Trophoblast cell (in vitro differentiated cells and primary cell): Measurements from ENCODE around the gene ZNF775.

Source experiments
- DNase-seq, 2 donors: peaks; one replicate each; pipeline ENCODE4 v3.0.0-alpha.2; 2016
- H2AFZ ChIP-seq: 2 replicates; pipeline ENCODE4 v1.6.1; 2013; ENCODE audit warnings: low read length, moderate library complexity, mild to moderate bottlenecking; ENCODE audit not compliant: insufficient read depth, poor library complexity
- H2AK5ac ChIP-seq: 2 replicates; pipeline ENCODE4 v1.6.1; 2013; ENCODE audit warnings: mild to moderate bottlenecking, low read length
- H2BK120ac ChIP-seq: 2 replicates; pipeline ENCODE4 v1.6.1; 2013; ENCODE audit warnings: low read length, mild to moderate bottlenecking, moderate library complexity; ENCODE audit not compliant: insufficient read depth, poor library complexity
- H2BK12ac ChIP-seq: 2 replicates; pipeline ENCODE4 v1.6.1; 2013; ENCODE audit warnings: mild to moderate bottlenecking, low read length, moderate library complexity
- H2BK5ac ChIP-seq: 2 replicates; pipeline ENCODE4 v1.6.1; 2013; ENCODE audit warnings: low read length, low read depth, moderate library complexity, mild to moderate bottlenecking; ENCODE audit not compliant: poor library complexity
- H3K14ac ChIP-seq: 2 replicates; pipeline ENCODE4 v1.6.1; 2013; ENCODE audit warnings: mild to moderate bottlenecking, low read length
- H3K18ac ChIP-seq: 2 replicates; pipeline ENCODE4 v1.6.1; 2013; ENCODE audit warnings: mild to moderate bottlenecking, low read length
- H3K23ac ChIP-seq: 2 replicates; pipeline ENCODE4 v1.6.1; 2013; ENCODE audit warnings: low read length
- H3K27ac ChIP-seq: 2 replicates; pipeline ENCODE4 v1.5.1; 2013; ENCODE audit warnings: low read depth, mild to moderate bottlenecking, inconsistent platforms, low read length, moderate library complexity
- H3K27me3 ChIP-seq: 2 replicates; pipeline ENCODE4 v1.6.1; 2013; ENCODE audit warnings: inconsistent platforms, mild to moderate bottlenecking, low read length, moderate library complexity; ENCODE audit not compliant: insufficient read depth
- H3K36me3 ChIP-seq, 2 experiments: 1 replicate in 1 of 2; 2 replicates in 1 of 2; pipeline ENCODE4 v1.6.1; 2013; ENCODE audit warnings: low read length in 2 of 2, mild to moderate bottlenecking in 2 of 2, moderate library complexity in 1 of 2; ENCODE audit not compliant: insufficient read depth in 2 of 2, control insufficient read depth in 1 of 2
- H3K4ac ChIP-seq: 2 replicates; pipeline ENCODE4 v1.6.1; 2013; ENCODE audit warnings: low read depth, mild to moderate bottlenecking, low read length, moderate library complexity
- H3K4me1 ChIP-seq, 2 experiments: 1 replicate in 1 of 2; 2 replicates in 1 of 2; pipeline ENCODE4 v1.6.1; 2013; ENCODE audit warnings: low read length in 2 of 2, mild to moderate bottlenecking in 2 of 2, moderate library complexity in 1 of 2; ENCODE audit not compliant: insufficient read depth in 2 of 2, control insufficient read depth in 1 of 2
- H3K4me2 ChIP-seq: 2 replicates; pipeline ENCODE4 v1.6.1; 2013; ENCODE audit warnings: inconsistent platforms, mild to moderate bottlenecking, low read length, moderate library complexity
- H3K4me3 ChIP-seq: 2 replicates; pipeline ENCODE4 v1.5.1; 2013; ENCODE audit warnings: mild to moderate bottlenecking, low read depth, low read length, inconsistent platforms
- H3K79me1 ChIP-seq: one replicate; pipeline ENCODE4 v1.6.1; 2013; ENCODE audit warnings: low read length
- H3K79me2 ChIP-seq: 2 replicates; pipeline ENCODE4 v1.6.1; 2013; ENCODE audit warnings: low read length, mild to moderate bottlenecking; ENCODE audit not compliant: control insufficient read depth, insufficient read depth, poor library complexity
- H3K9ac ChIP-seq: 2 replicates; pipeline ENCODE4 v1.6.1; 2013; ENCODE audit warnings: mild to moderate bottlenecking, low read length
- H3K9me3 ChIP-seq: 2 replicates; pipeline ENCODE4 v1.6.1; 2013; ENCODE audit warnings: low read depth, mild to moderate bottlenecking, control low read depth, inconsistent platforms, low read length; ENCODE audit not compliant: insufficient read depth
- H4K12ac ChIP-seq: 2 replicates; pipeline ENCODE4 v1.6.1; 2013; ENCODE audit warnings: low read depth, mild to moderate bottlenecking, low read length, moderate library complexity
- H4K8ac ChIP-seq: 2 replicates; pipeline ENCODE4 v1.6.1; 2013; ENCODE audit warnings: low read depth, mild to moderate bottlenecking, low read length, moderate library complexity
- H4K91ac ChIP-seq: one replicate; pipeline ENCODE4 v1.6.1; 2013; ENCODE audit warnings: low read depth, mild to moderate bottlenecking, low read length, moderate library complexity
- WGBS: extraction: QIAGEN DNeasy Blood & Tissue Kit; methylation state at CpG from one replicate; pipeline ENCODE4 v1.1.7; 2013; ENCODE audit warnings: missing lambda C conversion rate; ENCODE audit not compliant: insufficient read length, insufficient coverage; ENCODE audit errors: extremely low coverage; 5-methylcytosine and 5-hydroxymethylcytosine counted together

ZNF775 gene

DNA sequence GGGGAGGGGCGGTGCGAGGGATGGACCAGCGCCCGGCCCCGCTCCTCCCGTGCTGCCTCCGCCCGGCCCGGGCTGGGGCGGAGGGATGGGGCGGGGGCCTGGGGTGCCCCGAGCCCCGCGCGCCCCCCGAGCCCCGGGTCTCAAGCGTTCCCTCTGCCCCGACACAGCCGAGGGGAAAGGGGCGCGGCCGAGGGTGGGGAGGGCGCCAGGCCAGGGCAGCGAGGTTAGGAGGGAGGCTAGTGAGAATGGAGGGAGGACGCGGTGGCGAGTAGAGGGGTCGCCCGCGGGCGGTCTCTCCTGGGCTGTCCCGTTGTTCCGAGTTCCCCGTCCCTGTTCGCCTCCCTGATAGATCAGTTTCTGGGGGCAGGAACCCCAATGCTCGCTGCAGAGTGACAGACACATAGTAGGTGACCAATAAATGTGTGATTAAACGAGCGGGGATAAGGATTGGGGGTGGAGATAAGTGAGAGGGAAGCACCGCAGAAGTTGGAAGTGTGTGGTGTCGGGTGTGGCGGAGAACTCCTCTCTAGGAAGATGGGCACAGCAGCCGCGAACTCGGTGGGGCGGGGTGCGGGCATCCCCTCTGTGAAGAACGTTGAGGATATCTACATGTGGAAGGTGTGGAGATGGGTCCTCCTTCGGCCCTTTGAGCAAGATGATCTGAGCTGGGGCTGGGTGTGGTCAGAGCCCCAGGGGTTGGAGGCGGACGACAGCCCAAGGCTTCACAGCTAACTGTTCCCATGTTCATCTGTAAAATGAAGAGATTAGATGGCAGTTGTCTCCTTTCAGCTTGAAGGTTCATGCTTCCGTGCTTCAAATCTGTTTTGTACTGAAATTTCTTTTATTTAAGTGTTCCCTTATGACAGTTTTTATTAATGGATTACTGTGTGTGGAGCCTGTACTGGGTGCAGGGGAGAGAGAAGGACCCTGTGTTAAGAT, 580 bp downstream of the ZNF775 start:
- peak overlapping the region; percentile 80 for H2AFZ ChIP-seq
- peak in 1 of 2 donors; percentile 17 for DNase-seq
- H4K91ac ChIP-seq: peak overlapping the region; percentile 99
- H3K4me1 ChIP-seq: peaks cover 33 to 45% of the 10 kb centered on the region in 2 experiments
- H2AK5ac ChIP-seq: peak overlapping the region; percentile 97
- peaks cover 18% of the 10 kb centered on the region for H3K79me2 ChIP-seq
- H4K12ac ChIP-seq: peak overlapping the region; percentile 88
- H3K9me3 ChIP-seq: peaks cover 2% of the 10 kb centered on the region
- peaks cover 2 to 5% of the 10 kb centered on the region in 2 experiments for H3K36me3 ChIP-seq
- H4K8ac ChIP-seq: peak overlapping the region; percentile 92
- H3K14ac ChIP-seq: peak overlapping the region; percentile 98
- no peak overlapping the region for H3K23ac ChIP-seq
- H2BK5ac ChIP-seq: peak overlapping the region; percentile 94
- WGBS: no CpG with 5 or more reads among the region's 52 CpGs
- no peaks in the 10 kb centered on the region for H3K27me3 ChIP-seq
- H3K4me2 ChIP-seq: peak overlapping the region; percentile 74
- peak overlapping the region; percentile 99 for H3K18ac ChIP-seq
- peak overlapping the region; percentile 74 for H2BK12ac ChIP-seq
- H2BK120ac ChIP-seq: peak overlapping the region; percentile 96
- H3K79me1 ChIP-seq: peaks cover 31% of the 10 kb centered on the region
- peak overlapping the region; percentile 87 for H3K4me3 ChIP-seq
- peak overlapping the region; percentile 96 for H3K4ac ChIP-seq
- peak overlapping the region; percentile 91 for H3K27ac ChIP-seq
- peak overlapping the region; percentile 75 for H3K9ac ChIP-seq

DNA sequence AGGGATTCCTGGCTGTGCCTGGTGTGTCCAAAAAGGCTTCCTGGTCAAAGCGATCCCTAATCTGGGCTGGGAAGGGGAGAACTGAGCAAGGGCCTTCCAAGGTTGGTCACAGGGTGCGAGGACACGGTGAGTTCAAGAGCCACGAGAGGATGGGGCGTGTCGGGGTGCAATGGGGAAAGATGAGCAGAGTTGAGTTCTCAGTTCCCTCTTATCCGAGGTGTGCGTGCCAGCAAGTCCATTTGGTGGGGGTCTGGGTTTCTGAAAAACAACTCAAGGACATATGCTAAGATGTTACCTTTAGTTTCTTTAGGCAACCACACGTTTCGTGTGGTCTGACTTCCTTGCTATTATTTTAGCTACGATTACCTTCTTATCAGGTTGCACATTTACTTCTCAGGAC, 1.3 kb downstream of the ZNF775 start:
- Histone ChIP-seq H4K12ac (no peak overlapping the region), H3K4ac (peak overlapping the region; percentile 6), H3K4me3 (no peak overlapping the region), H3K9ac (no peak overlapping the region), H2BK120ac (no peak overlapping the region), H2BK12ac (no peak overlapping the region), H4K8ac (no peak overlapping the region), H3K23ac (no peak overlapping the region), H3K27me3 (no peaks in the 10 kb centered on the region), H3K14ac (peak overlapping the region; percentile 8), H3K18ac (peak overlapping the region; percentile 26), H3K9me3 (peaks cover 2% of the 10 kb centered on the region), H2AK5ac (no peak overlapping the region), H2AFZ (no peak overlapping the region), H3K27ac (no peak overlapping the region), H3K79me2 (peaks cover 18% of the 10 kb centered on the region), H4K91ac (no peak overlapping the region), H3K79me1 (peaks cover 31% of the 10 kb centered on the region), H3K4me1 (peaks cover 35 to 47% of the 10 kb centered on the region in 2 experiments), H3K36me3 (peaks cover 2 to 5% of the 10 kb centered on the region in 2 experiments), H3K4me2 (peak overlapping the region; percentile 74), H2BK5ac (no peak overlapping the region)
- WGBS: no CpG with 5 or more reads among the region's 11 CpGs
- no peak for DNase-seq

DNA sequence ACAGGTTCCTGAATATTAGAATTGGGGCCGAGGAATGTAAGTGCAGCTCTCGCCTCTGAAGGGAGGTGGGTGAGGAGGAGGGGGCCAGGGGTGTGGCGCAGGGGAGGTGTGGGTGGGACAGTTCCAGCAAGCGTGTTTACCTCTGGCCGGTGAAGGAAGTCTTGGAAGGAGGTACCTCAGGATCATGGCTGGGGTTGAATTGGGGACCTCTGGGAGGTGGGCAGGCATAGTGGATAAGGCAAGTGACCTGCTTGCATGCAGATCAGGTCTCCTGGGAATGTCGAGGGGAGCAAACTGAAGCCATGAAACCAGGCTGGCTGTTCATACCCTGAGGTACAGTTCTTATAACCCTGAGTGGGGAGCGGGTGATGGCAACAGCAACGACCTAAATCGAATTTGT, 2.0 kb downstream of the ZNF775 start:
- Histone ChIP-seq H3K4ac (peak overlapping the region; percentile 57), H3K79me1 (peaks cover 30% of the 10 kb centered on the region), H3K14ac (no peak overlapping the region), H3K36me3 (peaks cover 2 to 7% of the 10 kb centered on the region in 2 experiments), H3K9ac (no peak overlapping the region), H4K8ac (no peak overlapping the region), H2AFZ (no peak overlapping the region), H2BK120ac (no peak overlapping the region), H3K79me2 (peaks cover 18% of the 10 kb centered on the region), H3K18ac (peak overlapping the region; percentile 68), H3K4me3 (no peak overlapping the region), H3K9me3 (peaks cover 2% of the 10 kb centered on the region), H3K4me1 (peaks cover 33 to 42% of the 10 kb centered on the region in 2 experiments), H3K27me3 (no peaks in the 10 kb centered on the region), H2BK12ac (no peak overlapping the region), H4K12ac (no peak overlapping the region), H3K23ac (no peak overlapping the region), H2AK5ac (peak overlapping the region; percentile 4), H4K91ac (peak overlapping the region; percentile 12), H2BK5ac (no peak overlapping the region), H3K27ac (no peak overlapping the region), H3K4me2 (no peak overlapping the region)
- no peak for DNase-seq
- no CpG with 5 or more reads among the region's 9 CpGs for WGBS

DNA sequence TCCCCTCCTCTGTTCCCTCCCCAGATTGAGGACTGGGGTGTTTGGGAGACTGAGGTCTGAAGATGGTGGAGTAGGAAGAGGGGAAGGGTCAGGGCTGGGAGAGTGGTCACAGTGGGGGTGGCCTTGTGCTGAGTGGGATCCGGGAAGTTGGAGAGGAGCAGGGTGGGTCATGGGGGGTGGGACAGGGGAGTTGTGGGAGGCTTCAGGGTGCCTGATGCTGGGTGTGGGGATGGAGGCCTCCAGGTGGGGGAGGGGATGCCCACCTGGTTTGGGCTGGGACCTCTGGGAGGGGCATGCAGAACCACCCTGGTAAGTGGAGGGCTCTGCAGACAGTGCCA, 2.6 kb downstream of the ZNF775 start:
- no peak overlapping the region for H3K27ac ChIP-seq
- H4K8ac ChIP-seq: no peak overlapping the region
- peaks cover 2% of the 10 kb centered on the region for H3K9me3 ChIP-seq
- DNase-seq: no peak
- H3K18ac ChIP-seq: no peak overlapping the region
- WGBS: no CpG with 5 or more reads among the region's 1 CpG
- H3K23ac ChIP-seq: no peak overlapping the region
- no peak overlapping the region for H3K4ac ChIP-seq
- H2BK12ac ChIP-seq: no peak overlapping the region
- H3K36me3 ChIP-seq: peaks cover 5 to 9% of the 10 kb centered on the region in 2 experiments
- H2BK120ac ChIP-seq: no peak overlapping the region
- H3K4me3 ChIP-seq: no peak overlapping the region
- peaks cover 16% of the 10 kb centered on the region for H3K79me2 ChIP-seq
- H3K27me3 ChIP-seq: no peaks in the 10 kb centered on the region
- H2AFZ ChIP-seq: no peak overlapping the region
- H3K9ac ChIP-seq: no peak overlapping the region
- no peak overlapping the region for H4K91ac ChIP-seq
- peaks cover 24% of the 10 kb centered on the region for H3K79me1 ChIP-seq
- H4K12ac ChIP-seq: no peak overlapping the region
- no peak overlapping the region for H3K4me2 ChIP-seq
- no peak overlapping the region for H2BK5ac ChIP-seq
- peaks cover 30 to 36% of the 10 kb centered on the region in 2 experiments for H3K4me1 ChIP-seq
- no peak overlapping the region for H2AK5ac ChIP-seq
- H3K14ac ChIP-seq: no peak overlapping the region
